OCI-LY3 (cell line): ENCODE measurements around the gene TIFAB.

ENCODE experiments used
- EZH2phosphoT487 ChIP-seq: fragments of 200-600 bp; shearing (Covaris generic); IDR thresholded peaks from 2 replicates; pipeline ENCODE4 v1.6.1; 2018; ENCODE audit warnings: antibody characterized with exemption, mixed run types, low read depth
- TF ChIP-seq, protein P1 (sequence below): fragments of 200-600, 300-600 bp; sonication (generic); IDR thresholded peaks from 2 replicates; pipeline ENCODE4 v1.5.1; 2014; ENCODE audit warnings: antibody characterized with exemption, low read length, low read depth

DNA sequence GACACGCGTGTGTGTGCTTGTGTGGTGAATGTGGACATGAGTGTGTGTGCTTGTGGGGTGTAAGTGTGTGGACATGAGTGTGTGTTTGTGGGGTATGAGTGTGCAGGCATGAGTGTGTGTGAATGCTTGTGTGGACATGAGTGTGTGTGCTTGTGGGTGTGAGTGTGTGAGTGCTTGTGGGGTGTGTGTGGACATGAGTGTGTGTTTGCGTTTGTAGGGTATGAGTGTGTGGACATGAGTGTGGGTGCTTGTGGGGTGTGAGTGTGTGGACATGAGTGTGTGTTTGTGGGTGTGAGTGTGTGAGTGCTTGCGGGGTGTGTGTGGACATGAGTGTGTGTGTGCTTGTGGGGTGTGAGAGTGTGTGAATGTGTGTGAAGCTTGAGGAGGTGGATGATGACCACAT, 29.8 kb upstream of the TIFAB start:
- TF ChIP-seq, protein P1, sequence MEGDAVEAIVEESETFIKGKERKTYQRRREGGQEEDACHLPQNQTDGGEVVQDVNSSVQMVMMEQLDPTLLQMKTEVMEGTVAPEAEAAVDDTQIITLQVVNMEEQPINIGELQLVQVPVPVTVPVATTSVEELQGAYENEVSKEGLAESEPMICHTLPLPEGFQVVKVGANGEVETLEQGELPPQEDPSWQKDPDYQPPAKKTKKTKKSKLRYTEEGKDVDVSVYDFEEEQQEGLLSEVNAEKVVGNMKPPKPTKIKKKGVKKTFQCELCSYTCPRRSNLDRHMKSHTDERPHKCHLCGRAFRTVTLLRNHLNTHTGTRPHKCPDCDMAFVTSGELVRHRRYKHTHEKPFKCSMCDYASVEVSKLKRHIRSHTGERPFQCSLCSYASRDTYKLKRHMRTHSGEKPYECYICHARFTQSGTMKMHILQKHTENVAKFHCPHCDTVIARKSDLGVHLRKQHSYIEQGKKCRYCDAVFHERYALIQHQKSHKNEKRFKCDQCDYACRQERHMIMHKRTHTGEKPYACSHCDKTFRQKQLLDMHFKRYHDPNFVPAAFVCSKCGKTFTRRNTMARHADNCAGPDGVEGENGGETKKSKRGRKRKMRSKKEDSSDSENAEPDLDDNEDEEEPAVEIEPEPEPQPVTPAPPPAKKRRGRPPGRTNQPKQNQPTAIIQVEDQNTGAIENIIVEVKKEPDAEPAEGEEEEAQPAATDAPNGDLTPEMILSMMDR: no peak
- TF ChIP-seq EZH2phosphoT487: no peak
